ENCODE results near the gene AKAP13.

Gene AKAP13

GRCh38 chr15:85688711-85689110 is 308.3 kb downstream of the AKAP13 start:
- no peak for DNase-seq

- no peak for DNase-seq
Observed at GRCh38 chr15:85689729-85690128, 309.3 kb downstream of the AKAP13 start.

GRCh38 chr15:85690561-85691231 is 310.3 kb downstream of the AKAP13 start:
- DNase-seq = no peak

- DNase-seq = no peak
Observed at GRCh38 chr15:85691350-85692240, 311.2 kb downstream of the AKAP13 start.

- DNase-seq = no peak
Observed at GRCh38 chr15:85692321-85692720, 311.9 kb downstream of the AKAP13 start.

GRCh38 chr15:85692873-85693272 is 312.5 kb downstream of the AKAP13 start:
- DNase-seq = no peak

- no peak for DNase-seq
Observed at GRCh38 chr15:85693277-85693676, 312.9 kb downstream of the AKAP13 start.

- DNase-seq = no peak
Observed at GRCh38 chr15:85694091-85694490, 313.7 kb downstream of the AKAP13 start.

GRCh38 chr15:85700767-85701166 is 320.4 kb downstream of the AKAP13 start:
- DNase-seq = no peak

- DNase-seq = no peak
Observed at GRCh38 chr15:85702321-85703101, 322.1 kb downstream of the AKAP13 start.

GRCh38 chr15:85704066-85704465 is 323.7 kb downstream of the AKAP13 start:
- no peak for DNase-seq

- DNase-seq = no peak
Observed at GRCh38 chr15:85704720-85705429, 324.5 kb downstream of the AKAP13 start.

- no peak for DNase-seq
Observed at GRCh38 chr15:85706779-85707518, 326.5 kb downstream of the AKAP13 start.

- DNase-seq = no peak
Observed at GRCh38 chr15:85707519-85708338, 327.3 kb downstream of the AKAP13 start.

- DNase-seq = no peak
Observed at GRCh38 chr15:85708402-85708941, 328.1 kb downstream of the AKAP13 start.

GRCh38 chr15:85709250-85709649 is 328.8 kb downstream of the AKAP13 start:
- DNase-seq = no peak

GRCh38 chr15:85710340-85710842 is 330.0 kb downstream of the AKAP13 start:
- DNase-seq = no peak

GRCh38 chr15:85711580-85712192 is 331.3 kb downstream of the AKAP13 start:
- no peak for DNase-seq

- DNase-seq = no peak
Observed at GRCh38 chr15:85716261-85716660, 335.9 kb downstream of the AKAP13 start.

- DNase-seq = no peak
Observed at GRCh38 chr15:85717212-85717611, 336.8 kb downstream of the AKAP13 start.

Measured in NCI-H1092 treated with DMSO at 0.1 percent for 48 hours (cell line).